DMS79 (cell line): ENCODE measurements around the gene CWH43.
"Not testable (repeated sequence)": the region's sequence is repeated elsewhere in the genome, so short reads cannot be mapped to it uniquely, and the experiment has no call there.

Source experiments
- DNase-seq: peaks from one replicate; lab custom pipeline; 2025; lab: John Stamatoyannopoulos, UW

The CWH43 gene

DNA sequence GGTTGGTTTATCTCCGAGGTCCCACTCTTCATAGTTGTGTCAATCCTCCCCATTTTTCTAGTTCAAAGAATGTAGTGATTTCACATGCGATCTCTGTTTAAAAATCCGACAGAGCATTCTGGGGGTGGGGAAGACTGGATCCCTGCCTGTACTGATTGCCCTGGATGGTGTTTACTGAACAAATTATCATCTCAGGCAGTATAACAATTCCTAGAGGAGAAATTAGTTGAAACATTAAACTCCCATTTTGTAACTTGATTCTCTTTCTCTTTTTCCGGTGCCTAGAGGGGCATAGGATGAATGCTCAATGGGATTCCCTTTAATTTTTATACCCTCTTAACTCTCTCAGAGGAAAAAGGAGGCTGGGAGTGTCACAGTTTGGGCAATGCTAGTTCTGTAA is 10.0 kb upstream of the CWH43 start:
- no peak for DNase-seq

DNA sequence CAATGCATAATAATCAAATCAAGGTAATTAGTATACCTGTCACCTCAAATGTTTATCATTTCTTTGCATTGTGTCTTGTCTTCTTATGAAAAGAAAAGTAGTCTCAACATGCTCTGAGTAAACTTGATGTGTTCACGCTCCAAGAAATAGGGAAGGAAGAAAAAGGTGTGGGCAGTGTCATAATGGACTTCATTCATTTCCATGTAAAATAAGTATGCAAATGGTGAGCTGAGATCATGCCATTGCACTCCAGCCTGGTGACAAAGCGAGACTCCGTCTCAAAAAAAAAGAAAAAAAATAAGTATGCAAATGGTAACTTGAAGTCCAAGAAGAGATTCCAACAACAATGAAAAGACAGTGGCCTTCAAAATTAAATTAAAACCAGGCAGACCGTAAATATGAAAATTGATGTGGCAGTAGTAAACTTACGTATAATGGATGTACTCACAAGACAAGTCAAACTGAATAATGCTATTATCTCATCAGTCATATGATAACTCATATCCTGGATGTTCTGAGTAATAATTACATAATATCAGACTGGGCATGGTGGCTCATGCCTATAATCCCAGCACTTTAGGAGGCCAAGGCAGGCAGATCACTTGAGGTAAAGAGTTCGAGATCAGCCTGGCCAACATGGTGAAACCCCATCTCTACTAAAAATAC is 6.0 kb upstream of the CWH43 start:
- DNase-seq, result no peak

GRCh38 chr4:48984005-48984404 is 2.1 kb upstream of the CWH43 start:
- DNase-seq, result not testable (repeated sequence)

DNA sequence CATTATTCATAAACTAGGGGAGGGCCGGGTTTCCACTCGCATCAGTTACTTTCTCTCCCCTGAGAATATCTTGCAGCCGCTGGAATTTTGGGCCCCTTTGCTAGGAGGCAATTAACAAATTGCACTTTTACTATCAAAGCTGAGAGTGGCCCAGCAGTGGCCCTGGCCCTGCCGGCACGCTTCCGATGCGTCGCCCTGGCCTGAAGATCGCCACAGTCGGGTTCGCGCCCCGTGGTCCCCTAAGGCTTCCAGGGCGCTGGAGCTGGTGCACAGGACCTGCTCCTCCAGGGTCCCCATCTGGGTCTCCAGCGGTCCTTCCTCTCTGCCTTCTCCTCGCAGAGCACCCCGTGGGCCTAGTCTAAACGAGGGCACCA is 486 bp upstream of the CWH43 start:
- DNase-seq, result no peak

- no peak for DNase-seq
Measured at GRCh38 chr4:48986654-48987164, 634 bp downstream of the CWH43 start.

- no peak for DNase-seq
Measured at GRCh38 chr4:48989461-48990203, 3.6 kb downstream of the CWH43 start.

GRCh38 chr4:48991357-48991756 is 5.3 kb downstream of the CWH43 start:
- DNase-seq, result no peak

GRCh38 chr4:48997962-48998361 is 11.9 kb downstream of the CWH43 start:
- DNase-seq, result no peak

DNA sequence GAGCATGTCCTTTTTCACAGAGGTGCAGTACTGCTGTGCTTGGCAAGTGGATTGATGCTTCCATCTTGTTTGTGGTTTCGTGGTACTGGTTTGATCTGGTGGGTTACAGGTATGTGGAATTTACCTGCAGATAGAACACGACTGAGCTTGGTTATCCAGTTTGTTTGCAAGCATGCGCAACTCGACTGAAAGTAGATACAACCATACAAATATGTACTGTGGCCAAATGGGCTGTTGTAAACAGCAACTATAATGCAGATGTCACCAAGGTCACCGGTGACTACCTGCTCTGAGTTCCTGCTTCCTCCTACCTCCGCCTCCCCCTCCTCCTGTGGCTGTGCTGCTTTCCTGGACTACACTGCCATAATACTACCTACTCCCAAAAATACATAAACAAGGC is 12.4 kb downstream of the CWH43 start:
- DNase-seq, result no peak

- DNase-seq, result no peak
Measured at GRCh38 chr4:49000806-49001205, 14.7 kb downstream of the CWH43 start.

- no peak for DNase-seq
Measured at GRCh38 chr4:49002931-49003330, 16.9 kb downstream of the CWH43 start.

GRCh38 chr4:49018718-49019295 is 32.7 kb downstream of the CWH43 start:
- DNase-seq, result no peak

- no peak for DNase-seq
Measured at GRCh38 chr4:49032440-49033161, 46.5 kb downstream of the CWH43 start.

DNA sequence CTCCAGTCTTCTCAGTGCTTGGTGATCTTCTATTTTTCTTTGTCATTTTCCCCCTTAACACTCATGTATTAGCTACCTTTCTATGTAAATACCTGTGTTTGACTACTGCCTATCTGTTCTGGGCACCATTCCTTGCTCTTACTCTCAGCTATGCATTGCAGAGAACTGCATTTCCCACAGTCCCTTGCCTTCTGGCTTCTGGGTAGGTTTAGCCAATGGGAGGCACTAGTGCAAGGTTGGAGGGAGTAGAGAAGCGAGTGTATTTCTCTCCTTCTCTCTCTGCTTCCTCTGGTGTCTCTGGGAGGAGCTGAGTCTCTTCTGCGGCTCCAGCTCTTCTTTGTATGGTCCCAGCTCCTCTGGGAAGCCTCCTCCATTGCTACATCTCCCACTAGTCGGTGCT is 50.5 kb downstream of the CWH43 start:
- DNase-seq, result no peak

DNA sequence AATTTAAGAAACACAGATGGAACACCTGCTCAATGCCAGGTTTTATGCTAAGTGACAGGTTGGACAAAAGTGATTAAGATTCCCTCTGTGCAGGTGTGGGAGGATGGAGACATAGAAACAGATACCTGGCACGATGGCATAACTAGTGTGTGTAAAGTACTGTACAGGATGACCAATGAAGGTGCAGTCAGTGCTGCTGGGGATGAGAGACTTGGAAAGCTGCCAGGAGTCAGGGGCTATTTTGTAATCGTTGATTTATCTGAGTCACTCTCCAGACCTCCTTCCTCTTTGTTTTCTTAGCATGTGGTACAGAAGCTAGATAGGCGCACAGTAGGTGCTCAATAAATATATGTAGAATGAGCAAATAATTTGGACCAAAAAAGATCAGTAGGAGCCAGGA is 58.2 kb downstream of the CWH43 start:
- no peak for DNase-seq

DNA sequence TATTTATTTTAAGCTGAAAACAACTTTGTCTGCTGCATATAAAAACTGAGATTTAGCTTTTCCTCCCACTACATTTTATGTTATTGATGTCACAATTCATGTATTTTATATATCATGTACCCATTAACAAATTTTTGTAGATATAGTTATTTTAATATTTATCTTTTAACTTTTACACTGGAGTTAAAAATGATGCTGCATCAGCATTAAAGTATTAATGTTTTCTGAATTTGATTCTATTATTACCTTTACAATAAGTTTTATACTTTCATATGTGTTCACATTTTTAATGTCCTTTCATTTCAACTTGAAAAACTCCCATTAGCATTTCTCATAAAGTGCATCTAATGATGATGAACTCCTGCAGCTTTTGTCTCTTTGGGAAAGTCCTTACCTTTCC is 72.2 kb downstream of the CWH43 start:
- no peak for DNase-seq

DNA sequence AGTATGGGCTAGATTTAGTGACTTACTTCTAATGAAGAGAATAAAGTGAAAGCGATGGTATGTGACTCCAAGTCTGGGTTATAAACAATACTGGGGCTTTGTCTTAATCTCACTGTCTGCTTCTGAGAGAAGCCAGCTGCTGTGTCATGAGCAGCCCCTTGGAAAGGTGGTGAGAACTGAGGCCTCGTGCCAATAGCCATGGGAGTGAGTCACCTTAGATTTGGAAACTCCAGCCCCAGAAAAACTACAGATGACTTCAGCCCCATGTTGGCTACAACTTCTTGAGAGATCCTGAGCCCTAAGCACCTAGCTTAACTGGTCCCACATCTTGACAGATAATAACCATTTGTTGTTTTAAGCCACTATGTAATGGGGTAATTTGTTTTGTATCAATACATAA is 77.6 kb downstream of the CWH43 start:
- no peak for DNase-seq

- not testable (repeated sequence) for DNase-seq
Measured at GRCh38 chr4:49072196-49072595, 86.1 kb downstream of the CWH43 start.

GRCh38 chr4:49091883-49092282 is 105.8 kb downstream of the CWH43 start:
- not testable (repeated sequence) for DNase-seq

- DNase-seq, result not testable (repeated sequence)
Measured at GRCh38 chr4:49092608-49093135, 106.6 kb downstream of the CWH43 start.

DNA sequence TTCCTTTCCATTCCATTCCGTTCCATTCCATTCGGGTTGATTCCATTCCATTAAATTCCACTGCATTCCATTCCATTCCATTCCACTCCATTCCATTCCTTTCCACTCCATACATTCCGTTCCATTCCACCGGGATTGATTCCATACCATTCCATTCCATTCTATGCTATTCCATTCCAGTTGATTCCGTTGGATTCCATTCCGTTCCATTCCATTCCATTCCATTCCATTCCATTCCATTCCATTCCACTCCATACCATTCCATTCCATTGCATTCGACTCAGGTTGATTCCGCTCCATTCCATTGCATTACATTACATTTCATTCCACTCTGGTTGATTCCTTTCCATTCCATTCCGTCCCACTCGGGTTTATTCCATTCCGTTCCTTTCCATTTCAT is 110.1 kb downstream of the CWH43 start:
- DNase-seq, result not testable (repeated sequence)

DNA sequence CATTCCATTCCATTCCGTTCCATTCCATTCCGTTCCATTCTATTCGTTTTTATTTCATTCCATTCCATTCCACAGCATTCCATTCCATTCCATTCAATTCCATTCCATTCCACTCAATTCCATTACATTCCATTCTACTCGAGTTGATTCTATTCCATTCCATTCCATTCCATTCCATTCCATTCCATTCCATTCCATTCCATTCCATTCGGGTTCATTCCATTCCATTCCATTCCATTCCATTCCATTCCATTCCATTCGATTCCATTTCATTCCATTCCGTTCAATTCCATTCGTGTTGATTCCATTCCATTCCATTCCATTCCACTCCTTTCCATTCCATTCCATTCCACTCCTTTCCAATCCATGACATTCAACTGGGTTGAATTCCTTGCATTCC is 110.6 kb downstream of the CWH43 start:
- DNase-seq, result not testable (repeated sequence)
